ENCODE results near the gene TCHH.
A peak's percentile ranks its signal among the peaks of the same experiment; 100 is the strongest.
"Not testable (repeated sequence)": the region's sequence is repeated elsewhere in the genome, so short reads cannot be mapped to it uniquely, and the experiment has no call there.

The TCHH gene

GRCh38 chr1:152148981-152149380 is 33.7 kb upstream of the TCHH start:
- Histone ChIP-seq H3K27ac (no peak overlapping the region), H3K4me3 (no peak overlapping the region), H3K4me1 (peaks cover 0 to 8% (median 0%) of the 10 kb centered on the region in 10 experiments; a peak in 4 of 20 replicates), H3K9me3 (replicated peaks in 1 of 11) (peaks cover 35 to 55% (median 51%) of the 10 kb centered on the region in 11 experiments), H3K9ac (no peak overlapping the region), H3K36me3 (peaks cover 0 to 9% (median 0%) of the 10 kb centered on the region in 11 experiments; a peak in 1 of 22 replicates), H4K20me1 (no peaks in the 10 kb centered on the region), H3K4me2 (no peak overlapping the region), H3K27me3 (no peaks in the 10 kb centered on the region)
- TF ChIP-seq Cebpa-rat (IDR thresholded peaks at IDR 0.05) = no peak

DNA sequence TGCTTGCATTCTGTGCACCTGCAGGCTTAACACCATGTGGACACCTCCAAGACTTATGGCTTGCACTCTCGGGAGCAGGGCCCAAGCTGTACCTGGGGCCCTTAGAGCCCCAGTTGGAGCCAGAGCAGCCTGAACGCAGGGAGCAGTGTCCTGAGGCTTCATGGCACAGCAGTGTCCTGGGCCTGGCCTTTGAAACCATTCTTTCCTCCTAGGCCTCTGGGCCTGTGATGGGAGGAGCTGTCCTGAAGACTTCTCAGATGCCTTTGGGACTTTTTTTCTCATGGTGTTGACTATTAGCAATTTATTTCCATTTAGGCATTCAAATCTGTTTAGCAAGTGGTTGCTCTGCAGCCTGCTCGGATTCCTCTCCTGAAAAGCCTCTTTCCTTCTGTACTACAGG is 32.8 kb upstream of the TCHH start:
- Histone ChIP-seq H3K27ac (no peak overlapping the region), H3K27me3 (no peaks in the 10 kb centered on the region), H3K36me3 (peaks cover 0 to 9% (median 0%) of the 10 kb centered on the region in 11 experiments; a peak in 1 of 22 replicates), H3K4me1 (peaks cover 0 to 16% (median 5%) of the 10 kb centered on the region in 10 experiments; a peak in 8 of 20 replicates), H3K4me3 (peak overlapping the region in 1 of 10 experiments; percentile 32; a peak in 1 of 20 replicates), H3K4me2 (no peak overlapping the region), H3K9me3 (replicated peaks in 1 of 11) (peaks cover 35 to 55% (median 51%) of the 10 kb centered on the region in 11 experiments), H4K20me1 (no peaks in the 10 kb centered on the region), H3K9ac (no peak overlapping the region)
- TF ChIP-seq Cebpa-rat (IDR thresholded peaks at IDR 0.05) = no peak

DNA sequence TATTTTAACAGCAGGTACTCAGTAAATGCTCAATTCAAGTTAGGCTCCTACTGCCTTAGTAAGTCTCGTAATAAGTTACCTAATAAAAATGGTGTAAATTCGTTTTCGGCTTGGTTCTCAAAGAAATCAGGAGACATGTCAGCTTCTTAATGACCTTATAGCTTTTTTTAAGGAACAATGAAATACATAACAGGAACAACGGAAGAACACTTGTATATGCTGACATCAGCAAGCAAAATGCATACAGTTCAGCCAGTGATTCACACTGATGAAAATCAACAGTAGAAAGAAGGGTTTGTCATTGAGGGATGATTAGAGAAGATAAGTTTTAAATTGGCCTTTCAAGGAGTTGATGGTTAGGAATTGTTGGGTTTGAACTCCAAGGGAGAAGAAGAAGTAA is 30.5 kb upstream of the TCHH start:
- H4K20me1 ChIP-seq = no peaks in the 10 kb centered on the region
- peaks cover 0 to 9% (median 0%) of the 10 kb centered on the region in 11 experiments; a peak in 1 of 22 replicates for H3K36me3 ChIP-seq
- no peak overlapping the region for H3K4me3 ChIP-seq
- peaks cover 0 to 18% (median 5%) of the 10 kb centered on the region in 10 experiments; a peak in 8 of 20 replicates for H3K4me1 ChIP-seq
- TF ChIP-seq Cebpa-rat (IDR thresholded peaks at IDR 0.05) = no peak
- H3K9me3 ChIP-seq (replicated peaks in 1 of 11) = peaks cover 35 to 55% (median 51%) of the 10 kb centered on the region in 11 experiments
- no peak overlapping the region for H3K27ac ChIP-seq
- peak overlapping the region in 2 of 11 experiments; percentile 23 to 35; a peak in 4 of 22 replicates for H3K4me2 ChIP-seq
- no peak overlapping the region for H3K9ac ChIP-seq
- H3K27me3 ChIP-seq = no peaks in the 10 kb centered on the region

DNA sequence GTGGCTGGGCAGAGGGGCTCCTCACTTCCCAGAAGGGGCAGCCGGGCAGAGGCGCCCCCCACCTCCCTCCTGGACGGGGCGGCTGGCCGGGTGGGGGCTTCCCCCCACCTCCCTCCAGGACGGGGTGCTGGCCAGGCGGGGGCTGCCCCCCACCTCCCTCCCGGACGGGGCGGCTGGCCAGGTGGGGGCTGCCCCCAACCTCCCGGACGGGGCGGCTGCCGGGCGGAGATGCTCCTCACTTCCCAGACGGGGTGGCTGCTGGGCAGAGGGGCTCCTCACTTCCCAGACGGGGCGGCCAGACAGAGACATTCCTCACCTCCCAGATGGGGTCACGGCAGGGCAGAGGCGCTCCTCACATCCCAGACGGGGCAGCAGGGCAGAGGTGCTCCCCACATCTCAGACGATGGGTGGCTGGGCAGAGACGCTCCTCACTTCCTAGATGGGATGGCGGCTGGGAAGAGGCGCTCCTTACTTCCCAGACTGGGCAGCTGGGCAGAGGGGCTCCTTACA is 29.5 kb upstream of the TCHH start:
- H3K4me3 ChIP-seq, H3K4me2 ChIP-seq, H3K27me3 ChIP-seq, H4K20me1 ChIP-seq, H3K9ac ChIP-seq, H3K27ac ChIP-seq, H3K36me3 ChIP-seq: not testable (repeated sequence)
- peaks cover 0 to 18% (median 5%) of the 10 kb centered on the region in 10 experiments; a peak in 8 of 20 replicates for H3K4me1 ChIP-seq
- peaks cover 35 to 54% (median 49%) of the 10 kb centered on the region in 11 experiments for H3K9me3 ChIP-seq (replicated peaks in 1 of 11)

GRCh38 chr1:152143150-152143887 is 28.1 kb upstream of the TCHH start:
- Histone ChIP-seq H3K4me3 (no peak overlapping the region), H3K36me3 (peaks cover 0 to 7% (median 0%) of the 10 kb centered on the region in 11 experiments; a peak in 1 of 22 replicates), H4K20me1 (no peaks in the 10 kb centered on the region), H3K9ac (0 out of 22 replicates have a peak overlapping the region, but pooled peaks of 1 of the 11 experiments have one; percentile 7), H3K27ac (no peak overlapping the region), H3K27me3 (no peaks in the 10 kb centered on the region), H3K4me2 (peak overlapping the region in 2 of 11 experiments; percentile 26 to 39; a peak in 3 of 22 replicates), H3K9me3 (replicated peaks in 1 of 11) (peaks cover 21 to 40% (median 36%) of the 10 kb centered on the region in 11 experiments), H3K4me1 (peaks cover 0 to 18% (median 5%) of the 10 kb centered on the region in 10 experiments; a peak in 8 of 20 replicates)
- TF ChIP-seq Cebpa-rat (IDR thresholded peaks at IDR 0.05) = no peak

GRCh38 chr1:152141971-152142584 is 26.8 kb upstream of the TCHH start:
- Histone ChIP-seq H3K9me3 (replicated peaks in 1 of 11) (peaks cover 8 to 27% (median 23%) of the 10 kb centered on the region in 11 experiments; a peak in 21 of 22 replicates), H3K27me3 (no peaks in the 10 kb centered on the region), H3K4me1 (peaks cover 0 to 18% (median 5%) of the 10 kb centered on the region in 10 experiments; a peak in 8 of 20 replicates), H3K4me2 (no peak overlapping the region), H3K27ac (no peak overlapping the region), H4K20me1 (no peaks in the 10 kb centered on the region), H3K4me3 (no peak overlapping the region), H3K36me3 (no peaks in the 10 kb centered on the region), H3K9ac (no peak overlapping the region)
- TF ChIP-seq Cebpa-rat (IDR thresholded peaks at IDR 0.05) = no peak

DNA sequence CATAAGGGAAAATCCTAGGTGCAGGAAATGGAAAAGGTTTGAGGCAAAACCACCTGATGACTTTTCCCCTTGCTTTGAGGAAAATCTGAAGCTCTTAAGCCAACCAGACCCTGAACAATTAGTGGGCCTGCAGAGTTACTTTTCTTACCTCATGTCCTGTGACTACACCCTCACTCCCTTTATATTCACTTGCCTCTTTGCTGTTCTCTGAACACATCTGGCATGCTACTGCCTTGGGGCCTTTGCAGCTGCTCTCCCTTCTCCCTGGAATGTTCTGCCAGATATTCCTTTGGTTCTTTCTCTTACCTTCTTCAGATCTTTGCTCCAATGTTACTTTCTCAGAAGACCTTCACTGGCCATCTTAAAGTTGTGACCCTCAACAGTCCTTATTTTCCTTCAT is 22.0 kb upstream of the TCHH start:
- no peak overlapping the region for H3K4me2 ChIP-seq
- peaks cover 9 to 16% (median 13%) of the 10 kb centered on the region in 11 experiments for H3K9me3 ChIP-seq (replicated peaks in 1 of 11)
- no peaks in the 10 kb centered on the region for H4K20me1 ChIP-seq
- no peak overlapping the region for H3K9ac ChIP-seq
- no peaks in the 10 kb centered on the region for H3K4me1 ChIP-seq
- H3K27me3 ChIP-seq = no peaks in the 10 kb centered on the region
- no peak for TF ChIP-seq Cebpa-rat (IDR thresholded peaks at IDR 0.05)
- no peak overlapping the region for H3K4me3 ChIP-seq
- no peaks in the 10 kb centered on the region for H3K36me3 ChIP-seq
- no peak overlapping the region for H3K27ac ChIP-seq

DNA sequence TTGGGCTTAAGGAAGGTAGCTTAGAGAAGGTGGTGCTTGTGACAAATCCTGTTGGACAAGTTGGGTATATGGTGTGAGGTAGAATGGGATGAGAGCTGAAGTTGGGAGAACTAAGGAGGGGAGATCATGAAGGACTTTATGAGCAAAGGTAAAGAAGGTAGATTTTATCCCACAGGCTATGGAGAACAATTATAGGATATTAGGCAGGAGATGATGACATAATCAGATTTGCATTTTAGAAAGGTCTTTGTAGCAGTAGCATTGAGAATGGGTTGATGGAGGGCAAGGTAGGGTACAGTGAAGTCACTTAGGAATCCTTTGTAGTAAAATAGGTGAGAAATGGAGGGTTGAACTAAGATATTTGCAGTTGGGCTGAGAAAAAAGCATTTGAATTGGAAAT is 14.9 kb upstream of the TCHH start:
- TF ChIP-seq Cebpa-rat (IDR thresholded peaks at IDR 0.05) = no peak
- H3K9me3 ChIP-seq (replicated peaks in 1 of 11) = peaks cover 14 to 25% (median 19%) of the 10 kb centered on the region in 11 experiments
- no peaks in the 10 kb centered on the region for H3K4me1 ChIP-seq
- no peak overlapping the region for H3K27ac ChIP-seq
- no peaks in the 10 kb centered on the region for H3K36me3 ChIP-seq
- H3K4me2 ChIP-seq = no peak overlapping the region
- H3K4me3 ChIP-seq = no peak overlapping the region
- no peaks in the 10 kb centered on the region for H4K20me1 ChIP-seq
- H3K9ac ChIP-seq = no peak overlapping the region
- H3K27me3 ChIP-seq = no peaks in the 10 kb centered on the region

GRCh38 chr1:152127673-152128072 is 12.4 kb upstream of the TCHH start:
- H3K4me2 ChIP-seq = no peak overlapping the region
- H3K9me3 ChIP-seq (replicated peaks in 1 of 11) = peaks cover 8 to 15% (median 10%) of the 10 kb centered on the region in 11 experiments

More at GRCh38 chr1:152127673-152128072, 12.4 kb upstream of the TCHH start:
- Histone ChIP-seq H3K9ac (no peak overlapping the region), H3K27me3 (no peaks in the 10 kb centered on the region), H3K4me3 (no peak overlapping the region), H3K36me3 (no peaks in the 10 kb centered on the region), H4K20me1 (no peaks in the 10 kb centered on the region), H3K27ac (no peak overlapping the region), H3K4me1 (no peaks in the 10 kb centered on the region)
- no peak for TF ChIP-seq Cebpa-rat (IDR thresholded peaks at IDR 0.05)
